ENCODE measurements around the gene NDUFC2. TPM values are rescaled to one million over a fixed set of nuclear protein-coding genes. Genes with fewer than 3 reads are reported as not detected.
"Not testable (repeated sequence)": the region's sequence is repeated elsewhere in the genome, so short reads cannot be mapped to it uniquely, and the experiment has no call there.

The NDUFC2 gene
- total RNA-seq, 2 experiments from 2014 or later, result 62.6 to 68.5 TPM

DNA sequence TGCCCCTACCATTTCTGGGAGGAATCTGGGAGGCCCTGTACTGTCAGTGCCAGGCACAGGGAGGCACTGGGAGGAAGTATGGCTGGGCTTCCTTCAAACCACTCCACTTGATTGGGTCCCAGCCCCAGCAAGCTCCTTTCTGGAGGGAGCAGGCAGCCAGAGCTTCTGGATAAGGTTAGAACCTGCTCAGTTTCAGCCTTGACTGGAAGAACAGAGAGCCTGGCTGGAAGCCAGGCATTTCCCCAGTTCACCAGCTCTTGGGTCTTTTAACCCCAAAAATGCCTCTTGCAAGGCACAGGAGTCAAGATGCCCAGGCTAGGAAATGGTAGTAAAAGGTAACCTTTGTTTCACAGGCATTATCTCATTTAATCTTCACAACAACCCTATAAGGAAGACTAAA, 47.6 kb downstream of the NDUFC2 start:
- H3K4me1 Mint-ChIP-seq (ENCODE audit: low read depth), result no peaks in the 10 kb centered on the region
- intact Hi-C loops (cut with DNase I, micrococcal nuclease), result no loop called here
- no peak overlapping the region for H3K4me3 ChIP-seq (ENCODE audit: low read length)
- ATAC-seq (ENCODE audit: poor library complexity) (no peak), DNase-seq (no peak)
- TF ChIP-seq, protein P1, sequence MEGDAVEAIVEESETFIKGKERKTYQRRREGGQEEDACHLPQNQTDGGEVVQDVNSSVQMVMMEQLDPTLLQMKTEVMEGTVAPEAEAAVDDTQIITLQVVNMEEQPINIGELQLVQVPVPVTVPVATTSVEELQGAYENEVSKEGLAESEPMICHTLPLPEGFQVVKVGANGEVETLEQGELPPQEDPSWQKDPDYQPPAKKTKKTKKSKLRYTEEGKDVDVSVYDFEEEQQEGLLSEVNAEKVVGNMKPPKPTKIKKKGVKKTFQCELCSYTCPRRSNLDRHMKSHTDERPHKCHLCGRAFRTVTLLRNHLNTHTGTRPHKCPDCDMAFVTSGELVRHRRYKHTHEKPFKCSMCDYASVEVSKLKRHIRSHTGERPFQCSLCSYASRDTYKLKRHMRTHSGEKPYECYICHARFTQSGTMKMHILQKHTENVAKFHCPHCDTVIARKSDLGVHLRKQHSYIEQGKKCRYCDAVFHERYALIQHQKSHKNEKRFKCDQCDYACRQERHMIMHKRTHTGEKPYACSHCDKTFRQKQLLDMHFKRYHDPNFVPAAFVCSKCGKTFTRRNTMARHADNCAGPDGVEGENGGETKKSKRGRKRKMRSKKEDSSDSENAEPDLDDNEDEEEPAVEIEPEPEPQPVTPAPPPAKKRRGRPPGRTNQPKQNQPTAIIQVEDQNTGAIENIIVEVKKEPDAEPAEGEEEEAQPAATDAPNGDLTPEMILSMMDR (IDR thresholded peaks at IDR 0.05), result no peak
- H3K9me3 ChIP-seq (ENCODE audit: control insufficient read depth in 1 of 2, insufficient read depth in 1 of 2, low read length in 2 of 2), result no peaks in the 10 kb centered on the region
- H3K36me3 ChIP-seq (ENCODE audit: insufficient read depth, low read length), result no peaks in the 10 kb centered on the region
- no peak overlapping the region for H3K4me3 Mint-ChIP-seq
- no peaks in the 10 kb centered on the region for H3K27me3 ChIP-seq (ENCODE audit: control insufficient read depth in 1 of 2, insufficient read depth in 2 of 2, low read length in 2 of 2)
- no peaks in the 10 kb centered on the region for H3K36me3 Mint-ChIP-seq (ENCODE audit: low read depth)
- ChIA-PET CTCF (no interaction called here), POLR2A (interaction anchor here (1.1 kb wide), 1 partner anchor 37 kb away, joined by 4 read pairs; the partner anchor contains the start of gene INTS4)
- no peak overlapping the region for H3K27ac Mint-ChIP-seq
- H3K4me1 ChIP-seq (ENCODE audit: insufficient read depth, low read length), result no peaks in the 10 kb centered on the region
- H3K9me3 Mint-ChIP-seq, result no peaks in the 10 kb centered on the region
- peaks cover 6% of the 10 kb centered on the region for H3K27me3 Mint-ChIP-seq
- no peak overlapping the region for H3K27ac ChIP-seq (ENCODE audit: low read depth in 1 of 2, low read length in 2 of 2)

DNA sequence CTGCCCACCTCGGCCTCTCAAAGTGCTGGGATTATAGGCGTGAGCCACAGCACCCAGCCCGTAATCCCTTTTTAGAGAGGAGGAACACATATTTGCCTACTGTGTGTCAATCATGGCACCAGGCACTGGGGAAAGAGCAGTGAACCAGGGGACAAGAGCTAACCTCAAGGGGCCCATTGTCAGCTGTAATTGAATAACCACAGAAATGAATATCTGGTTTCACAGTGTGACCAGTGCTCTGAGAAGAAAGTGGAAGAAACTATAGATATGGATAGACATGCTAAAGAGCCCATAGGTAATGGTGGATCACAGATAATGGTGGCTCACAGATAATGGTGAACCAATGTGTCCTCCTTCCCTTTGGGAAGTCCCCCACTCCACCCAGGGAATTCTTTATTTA, 48.0 kb downstream of the NDUFC2 start:
- no peak overlapping the region for H3K27ac ChIP-seq (ENCODE audit: low read depth in 1 of 2, low read length in 2 of 2)
- no peak overlapping the region for H3K4me3 ChIP-seq (ENCODE audit: low read length)
- H3K9me3 ChIP-seq (ENCODE audit: control insufficient read depth in 1 of 2, insufficient read depth in 1 of 2, low read length in 2 of 2), result no peaks in the 10 kb centered on the region
- Mint-ChIP-seq H3K27ac (no peak overlapping the region), H3K9me3 (no peaks in the 10 kb centered on the region), H3K27me3 (peaks cover 6% of the 10 kb centered on the region), H3K4me3 (no peak overlapping the region), H3K4me1 (ENCODE audit: low read depth) (no peaks in the 10 kb centered on the region), H3K36me3 (ENCODE audit: low read depth) (no peaks in the 10 kb centered on the region)
- POLR2A ChIA-PET, result interaction anchor here (1.1 kb wide), 1 partner anchor 37 kb away, joined by 4 read pairs; the partner anchor contains the start of gene INTS4
- TF ChIP-seq, protein P1 (IDR thresholded peaks at IDR 0.05), result no peak
- intact Hi-C loops (cut with DNase I, micrococcal nuclease), result no loop called here
- CTCF ChIA-PET, result no interaction called here
- ATAC-seq (ENCODE audit: poor library complexity), result no peak
- no peaks in the 10 kb centered on the region for H3K36me3 ChIP-seq (ENCODE audit: insufficient read depth, low read length)
- no peaks in the 10 kb centered on the region for H3K27me3 ChIP-seq (ENCODE audit: control insufficient read depth in 1 of 2, insufficient read depth in 2 of 2, low read length in 2 of 2)
- DNase-seq, result no peak
- no peaks in the 10 kb centered on the region for H3K4me1 ChIP-seq (ENCODE audit: insufficient read depth, low read length)

DNA sequence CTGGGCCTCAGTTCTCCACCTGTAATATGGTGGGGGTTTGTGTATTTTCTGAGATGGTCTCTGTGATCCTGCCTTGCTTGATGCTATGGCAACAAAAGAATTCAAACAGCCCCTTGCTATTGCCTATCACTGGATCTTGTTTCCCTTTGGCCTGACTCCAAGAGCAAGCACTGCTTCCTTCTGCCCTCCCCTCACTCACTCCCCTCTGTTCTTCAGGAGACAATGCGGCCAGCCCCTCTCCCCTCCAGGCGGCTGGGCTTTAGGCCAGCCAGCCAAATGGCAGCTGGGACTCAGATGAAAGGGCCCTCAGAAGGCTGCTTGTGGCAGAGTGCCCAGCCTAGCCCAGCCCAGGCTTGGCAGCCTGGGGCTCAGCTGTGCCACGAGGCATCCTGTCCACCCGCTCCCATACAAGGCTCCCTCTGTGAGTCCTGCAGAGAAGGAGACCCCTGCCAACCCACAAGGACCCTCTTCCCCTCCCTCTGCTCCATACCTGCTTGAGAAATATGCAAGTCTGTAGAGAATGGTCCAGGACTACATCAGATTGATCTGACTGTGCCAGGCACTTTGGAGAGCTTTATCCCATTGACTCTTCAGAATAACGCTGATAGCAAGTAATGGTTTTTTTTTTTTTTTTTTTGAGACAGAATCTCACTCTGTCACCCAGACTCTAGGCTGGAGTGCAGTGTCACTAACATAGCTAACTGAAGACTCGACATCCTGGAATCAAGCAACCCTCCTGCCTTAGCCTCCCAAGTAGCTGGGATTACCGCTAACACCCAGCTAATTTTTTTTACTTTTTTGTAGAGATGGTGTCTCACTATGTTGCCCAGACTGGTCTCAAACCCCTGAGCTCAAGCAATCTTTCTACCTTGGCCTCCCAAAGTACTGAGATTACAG, 49.0 kb downstream of the NDUFC2 start:
- TF ChIP-seq, protein P1 (IDR thresholded peaks at IDR 0.05), result no peak
- Mint-ChIP-seq H3K4me3 (no peak overlapping the region), H3K27me3 (peaks cover 6% of the 10 kb centered on the region), H3K36me3 (ENCODE audit: low read depth) (no peaks in the 10 kb centered on the region), H3K27ac (no peak overlapping the region), H3K9me3 (no peaks in the 10 kb centered on the region), H3K4me1 (ENCODE audit: low read depth) (no peaks in the 10 kb centered on the region)
- Histone ChIP-seq H3K4me1 (ENCODE audit: insufficient read depth, low read length) (no peaks in the 10 kb centered on the region), H3K27me3 (ENCODE audit: control insufficient read depth in 1 of 2, insufficient read depth in 2 of 2, low read length in 2 of 2) (no peaks in the 10 kb centered on the region), H3K36me3 (ENCODE audit: insufficient read depth, low read length) (no peaks in the 10 kb centered on the region), H3K4me3 (ENCODE audit: low read length) (no peak overlapping the region), H3K9me3 (ENCODE audit: control insufficient read depth in 1 of 2, insufficient read depth in 1 of 2, low read length in 2 of 2) (no peaks in the 10 kb centered on the region), H3K27ac (ENCODE audit: low read depth in 1 of 2, low read length in 2 of 2) (no peak overlapping the region)
- CTCF ChIA-PET, result no interaction called here
- intact Hi-C loops (cut with DNase I, micrococcal nuclease), result no loop called here
- ATAC-seq (ENCODE audit: poor library complexity) (no peak), DNase-seq (no peak)
- POLR2A ChIA-PET, result no interaction called here

DNA sequence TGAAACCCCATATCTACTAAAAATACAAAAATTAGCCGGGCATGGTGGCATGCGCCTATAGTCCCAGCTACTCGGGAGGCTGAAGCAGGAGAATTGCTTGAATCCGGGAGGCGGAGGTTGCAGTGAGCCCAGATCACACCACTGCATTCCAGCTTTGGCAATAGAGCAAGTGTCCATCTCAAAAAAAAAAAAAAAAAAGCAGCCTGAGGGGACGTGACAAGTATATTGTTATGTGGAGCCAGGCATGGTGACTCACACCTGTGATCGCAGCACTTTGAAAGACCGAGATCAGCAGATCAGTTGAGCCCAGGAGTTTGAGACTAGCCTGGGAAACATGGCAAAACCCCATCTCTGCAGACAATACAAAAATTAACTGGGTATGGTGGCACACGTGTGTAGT, 51.2 kb downstream of the NDUFC2 start:
- H3K4me3 Mint-ChIP-seq; CTCF ChIA-PET; H3K27ac Mint-ChIP-seq; H3K36me3 Mint-ChIP-seq (ENCODE audit: low read depth); H3K9me3 ChIP-seq (ENCODE audit: control insufficient read depth in 1 of 2, insufficient read depth in 1 of 2, low read length in 2 of 2); POLR2A ChIA-PET; H3K27me3 ChIP-seq (ENCODE audit: control insufficient read depth in 1 of 2, insufficient read depth in 2 of 2, low read length in 2 of 2); H3K9me3 Mint-ChIP-seq; H3K36me3 ChIP-seq (ENCODE audit: insufficient read depth, low read length); H3K4me1 ChIP-seq (ENCODE audit: insufficient read depth, low read length); H3K4me3 ChIP-seq (ENCODE audit: low read length); H3K4me1 Mint-ChIP-seq (ENCODE audit: low read depth); intact Hi-C loops (cut with DNase I, micrococcal nuclease); DNase-seq; H3K27ac ChIP-seq (ENCODE audit: low read depth in 1 of 2, low read length in 2 of 2); H3K27me3 Mint-ChIP-seq; ATAC-seq (ENCODE audit: poor library complexity): not testable (repeated sequence)
